GM18870 (cell line): ENCODE data around the gene HSPG2.
"Not testable (repeated sequence)": the region's sequence is repeated elsewhere in the genome, so short reads cannot be mapped to it uniquely, and the experiment has no call there.

ENCODE experiments used
- ATAC-seq: cut with Tn5 transposase; IDR thresholded peaks from one replicate; pipeline ENCODE4 v1.9.1; 2021; ENCODE audit warnings: moderate library complexity; ENCODE audit not compliant: unreplicated experiment

Gene HSPG2

DNA sequence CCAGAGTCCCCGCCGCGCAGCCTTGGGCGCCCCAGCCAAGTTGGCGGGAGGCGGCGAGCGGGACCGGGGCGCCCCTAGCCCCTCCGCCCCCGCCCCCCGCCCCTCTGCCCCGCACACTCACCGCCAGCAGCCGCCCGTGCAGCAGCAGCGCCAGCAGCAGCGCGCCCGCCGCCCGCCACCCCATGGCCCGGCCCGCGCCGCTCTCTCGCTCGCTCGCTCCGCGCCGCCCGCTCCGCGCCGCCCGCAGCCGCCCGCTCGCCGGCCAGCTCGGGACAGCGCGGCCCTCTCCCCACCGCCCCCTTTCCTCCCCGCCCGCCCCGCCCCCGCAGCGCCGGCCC, at the start of gene HSPG2:
Gene HSPG2, minus strand, starts transcription at position 277 of the 338 bp plus-strand sequence. Its CDS starts 93 bp downstream, at position 184.
- ATAC-seq: no peak

- ATAC-seq: not testable (repeated sequence)
Measured at GRCh38 chr1:21986386-21986785, 49.3 kb upstream of the HSPG2 start.

- not testable (repeated sequence) for ATAC-seq
Measured at GRCh38 chr1:21985893-21986292, 48.8 kb upstream of the HSPG2 start.

DNA sequence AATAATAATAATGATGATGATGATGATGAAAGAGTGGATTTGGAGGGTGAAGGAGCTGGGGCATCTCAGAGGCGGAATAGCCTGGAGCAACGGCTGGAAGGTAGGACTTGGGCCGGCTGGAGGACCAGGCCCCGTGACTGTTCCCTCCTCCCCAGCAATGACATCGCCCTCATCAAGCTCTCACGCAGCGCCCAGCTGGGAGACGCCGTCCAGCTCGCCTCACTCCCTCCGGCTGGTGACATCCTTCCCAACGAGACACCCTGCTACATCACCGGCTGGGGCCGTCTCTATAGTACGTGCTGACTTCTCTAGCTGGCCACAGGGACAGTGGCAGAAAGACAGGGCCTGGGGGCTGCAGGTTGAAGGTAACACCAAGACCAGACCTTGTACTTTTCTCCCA, 46.4 kb upstream of the HSPG2 start:
- ATAC-seq: not testable (repeated sequence)

GRCh38 chr1:21982122-21982521, 45.0 kb upstream of the HSPG2 start:
- not testable (repeated sequence) for ATAC-seq

DNA sequence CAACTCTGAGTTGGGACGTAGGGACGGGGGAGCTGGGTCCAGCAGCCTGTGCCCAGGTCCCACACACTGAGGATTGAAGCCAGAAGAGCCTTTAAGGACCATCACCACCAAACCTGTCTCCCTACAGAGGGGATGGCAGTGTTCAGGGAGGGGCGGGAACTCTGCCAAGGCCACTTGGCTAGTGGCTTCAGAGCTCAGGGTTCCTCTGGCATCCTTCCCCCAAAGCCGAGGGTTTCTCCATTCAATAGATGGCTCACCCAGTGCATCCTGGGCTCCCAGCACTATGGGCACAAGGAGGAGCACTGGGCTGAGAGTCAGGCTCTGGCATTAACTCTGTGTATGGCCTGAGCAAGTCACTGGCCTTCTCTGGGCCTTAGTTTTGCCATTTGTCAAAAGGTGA, 44.1 kb upstream of the HSPG2 start:
- not testable (repeated sequence) for ATAC-seq

- ATAC-seq: not testable (repeated sequence)
Measured at GRCh38 chr1:21980515-21981220, 43.6 kb upstream of the HSPG2 start.

DNA sequence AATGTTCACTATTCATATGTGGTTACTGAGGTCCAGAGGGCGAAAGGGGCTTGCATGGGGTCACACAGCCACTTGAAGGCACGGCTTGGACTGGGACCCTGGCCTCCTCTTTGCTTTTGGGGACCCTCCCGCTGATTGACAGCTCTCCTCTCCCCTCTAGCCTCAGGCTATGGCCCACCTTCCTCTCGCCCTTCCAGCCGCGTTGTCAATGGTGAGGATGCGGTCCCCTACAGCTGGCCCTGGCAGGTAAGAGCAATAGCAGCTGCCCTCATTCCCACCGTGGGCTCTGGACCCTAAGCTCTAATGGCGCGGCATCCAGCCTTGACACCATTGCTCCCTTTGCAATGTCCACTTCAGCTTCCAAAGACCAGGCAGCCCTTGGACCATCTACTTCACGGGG, 41.1 kb upstream of the HSPG2 start:
- ATAC-seq: not testable (repeated sequence)

DNA sequence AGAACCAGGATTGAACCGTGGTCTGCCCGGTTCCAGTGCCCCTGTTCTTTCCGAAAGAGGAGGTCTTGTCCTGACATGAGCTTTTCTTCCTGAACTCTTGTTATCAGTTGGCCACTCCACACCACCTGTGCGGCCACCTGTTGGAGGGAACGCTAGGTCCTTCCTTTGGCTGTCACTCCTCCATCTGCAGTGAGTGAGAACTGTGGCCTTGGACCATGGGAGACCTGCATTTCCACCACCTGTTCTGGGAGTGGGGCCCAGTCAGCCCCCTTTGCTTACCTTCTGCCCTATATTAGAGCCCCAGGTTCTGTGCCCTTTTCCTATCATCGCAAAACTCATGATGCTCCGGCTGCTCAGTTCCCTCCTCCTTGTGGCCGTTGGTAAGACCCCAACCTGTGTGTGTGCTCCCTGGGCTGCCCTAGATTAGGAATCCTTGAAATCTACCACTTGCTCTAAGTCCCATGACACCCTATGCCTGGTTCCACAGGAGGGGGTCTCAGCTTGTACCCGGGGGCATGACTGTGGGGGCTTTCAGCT, 39.7 kb upstream of the HSPG2 start, which contains the start of gene CELA3B:
Gene CELA3B, plus strand, starts transcription at position 320 of the 537 bp plus-strand sequence. Its CDS starts 18 bp downstream, at position 338.
- ATAC-seq: not testable (repeated sequence)

DNA sequence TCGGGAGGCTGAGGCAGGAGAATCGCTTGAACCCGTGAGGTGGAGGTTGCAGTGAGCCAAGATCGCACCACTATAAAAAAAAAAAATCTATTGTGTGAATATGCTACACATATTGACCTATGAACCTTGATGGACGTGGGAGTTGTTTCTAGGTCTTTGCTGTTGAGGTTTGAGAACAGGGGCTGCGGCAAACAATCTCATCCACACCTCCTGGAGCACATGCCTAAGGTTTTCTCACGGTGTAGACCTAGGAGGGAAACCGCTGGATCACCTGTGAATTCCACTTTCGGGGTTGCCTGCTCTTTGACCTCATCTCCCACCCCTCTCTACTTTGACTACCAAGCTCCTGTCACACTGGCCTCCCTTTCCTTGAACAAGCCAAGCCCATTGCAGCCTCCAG, 38.2 kb upstream of the HSPG2 start:
- not testable (repeated sequence) for ATAC-seq

DNA sequence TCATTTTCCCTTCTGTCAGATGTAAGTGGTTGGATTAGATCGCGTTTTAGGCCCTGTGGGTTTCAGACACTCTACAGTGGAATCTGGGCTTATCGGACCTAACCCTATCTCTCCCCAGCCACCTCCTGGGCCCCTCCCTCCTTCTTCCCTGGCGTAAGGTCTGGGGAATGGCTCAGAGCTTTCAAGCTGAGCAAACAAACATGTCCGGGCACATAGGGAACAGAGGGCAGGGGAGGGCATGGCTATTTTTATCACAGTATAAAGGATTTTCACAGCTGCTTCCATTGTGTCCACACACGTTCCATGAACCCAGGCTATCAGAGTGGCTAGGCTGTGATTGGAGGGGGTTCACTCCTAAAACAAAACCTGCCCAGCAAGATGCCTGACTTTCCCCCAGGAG, 37.6 kb upstream of the HSPG2 start:
- not testable (repeated sequence) for ATAC-seq

- not testable (repeated sequence) for ATAC-seq
Measured at GRCh38 chr1:21973948-21974347, 36.8 kb upstream of the HSPG2 start.

DNA sequence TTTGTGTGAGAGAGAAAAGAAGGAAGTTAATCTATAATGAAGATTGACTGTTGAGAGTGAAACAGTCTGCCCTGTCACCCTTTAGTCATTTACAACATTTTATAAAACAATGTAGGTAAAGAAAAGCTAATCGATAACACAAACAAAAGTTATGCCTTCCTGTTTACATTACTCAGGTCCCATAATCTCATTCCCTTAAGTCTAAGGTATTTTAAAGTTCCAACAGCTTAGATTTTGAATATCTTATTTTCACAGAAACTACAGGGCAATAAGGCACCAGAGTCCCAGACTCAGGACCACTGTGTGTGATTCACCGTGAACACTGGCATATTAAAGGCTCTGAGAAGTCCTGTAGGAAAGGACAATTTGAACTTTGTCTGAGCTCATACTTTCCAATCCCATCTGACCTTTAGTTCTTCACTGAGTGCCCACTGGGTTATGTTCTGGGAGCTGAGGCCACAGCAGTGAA, 35.9 kb upstream of the HSPG2 start:
- not testable (repeated sequence) for ATAC-seq

DNA sequence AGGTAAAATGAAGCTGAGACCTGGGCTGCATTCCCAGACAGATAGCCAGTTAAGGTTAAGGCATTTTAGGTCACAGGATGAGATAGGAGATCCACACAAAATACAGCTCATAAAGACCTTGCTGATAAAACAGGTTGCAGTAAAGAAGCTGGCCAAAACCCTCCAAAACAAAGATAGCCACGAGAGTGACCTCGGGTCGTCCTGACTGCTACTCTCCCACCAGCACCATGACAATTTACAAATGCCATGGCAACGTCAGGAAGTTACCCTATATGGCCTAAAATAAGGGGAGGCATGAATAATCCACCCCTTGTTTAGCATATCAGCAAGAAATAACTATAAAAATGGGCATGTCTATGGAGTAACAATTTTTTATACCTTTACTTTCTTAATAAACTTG, 33.4 kb upstream of the HSPG2 start:
- ATAC-seq: not testable (repeated sequence)

- not testable (repeated sequence) for ATAC-seq
Measured at GRCh38 chr1:21969066-21969465, 32.0 kb upstream of the HSPG2 start.

DNA sequence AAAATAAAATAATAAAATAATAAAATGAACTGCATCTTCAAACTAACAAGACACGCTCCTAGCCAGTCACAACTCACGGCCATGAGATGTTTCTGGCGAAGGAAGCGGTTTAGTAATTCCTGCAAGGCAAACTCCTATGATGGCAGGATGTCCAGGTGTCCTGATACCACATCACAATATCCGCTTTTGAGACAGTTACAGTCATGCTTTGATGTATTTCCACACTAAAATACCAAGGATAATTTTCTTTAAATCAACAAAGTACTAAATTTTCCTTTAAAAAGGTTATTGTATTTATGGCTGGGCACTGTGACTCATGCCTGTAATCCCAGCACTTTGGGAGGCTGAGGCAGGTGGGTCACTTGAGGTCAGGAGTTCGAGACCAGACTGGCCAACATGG, 30.1 kb upstream of the HSPG2 start:
- not testable (repeated sequence) for ATAC-seq

- ATAC-seq: no peak
Measured at GRCh38 chr1:21966247-21967000, 29.3 kb upstream of the HSPG2 start.

DNA sequence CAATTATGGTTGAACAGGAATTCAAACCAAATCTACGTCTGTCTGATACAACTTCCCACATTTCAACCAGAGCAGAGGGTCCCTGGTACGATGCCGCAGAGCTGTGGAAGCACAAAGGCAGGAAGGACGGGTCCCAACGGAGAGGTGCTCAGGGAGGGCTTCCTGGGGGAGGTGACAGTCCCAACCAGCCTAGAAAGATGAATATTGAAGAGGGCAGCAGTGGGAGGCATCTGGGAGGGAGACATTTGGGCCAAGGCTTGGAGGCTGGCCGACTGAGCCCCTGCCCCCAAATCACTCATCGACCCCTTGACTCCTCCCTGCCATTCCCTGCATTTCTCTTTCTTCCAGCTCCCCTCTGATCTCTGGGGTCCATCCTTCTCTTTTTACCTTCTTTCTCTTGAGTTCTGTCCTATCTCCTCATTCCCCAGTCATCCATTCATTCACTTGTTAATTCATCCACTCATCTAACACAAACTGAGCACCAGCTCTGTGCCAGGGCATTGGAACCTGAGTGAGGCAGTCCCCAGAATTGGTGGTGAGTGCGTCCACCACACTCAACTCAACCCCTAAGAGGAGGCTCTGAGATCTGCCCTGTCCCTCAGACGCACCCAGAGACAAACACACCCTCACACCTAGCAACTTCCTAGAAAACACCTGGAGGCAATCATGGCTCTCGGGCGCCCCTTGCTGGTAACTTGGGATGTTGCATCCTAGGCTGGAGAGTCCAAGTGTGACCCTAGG, 26.5 kb upstream of the HSPG2 start:
- no peak for ATAC-seq

DNA sequence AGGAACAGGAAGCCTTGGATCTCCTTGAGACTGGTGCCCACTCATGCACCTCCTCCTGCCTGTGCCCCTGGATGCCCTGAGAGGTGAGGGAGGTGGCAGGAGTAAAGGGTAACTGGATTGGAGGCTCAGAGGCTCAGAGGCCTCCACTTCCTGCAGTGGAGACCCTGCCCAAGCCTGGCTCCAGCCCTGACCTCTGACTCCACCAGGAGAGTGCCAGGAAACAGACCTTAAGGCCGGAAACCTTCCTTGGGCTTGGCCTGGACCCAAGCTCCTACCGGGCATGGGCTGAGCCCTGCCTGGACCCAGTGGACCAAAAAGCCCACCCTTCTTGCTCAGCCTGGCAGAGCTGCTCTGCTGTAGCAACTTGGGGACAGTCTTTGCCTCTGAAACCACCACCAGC, 24.7 kb upstream of the HSPG2 start:
- ATAC-seq: no peak

DNA sequence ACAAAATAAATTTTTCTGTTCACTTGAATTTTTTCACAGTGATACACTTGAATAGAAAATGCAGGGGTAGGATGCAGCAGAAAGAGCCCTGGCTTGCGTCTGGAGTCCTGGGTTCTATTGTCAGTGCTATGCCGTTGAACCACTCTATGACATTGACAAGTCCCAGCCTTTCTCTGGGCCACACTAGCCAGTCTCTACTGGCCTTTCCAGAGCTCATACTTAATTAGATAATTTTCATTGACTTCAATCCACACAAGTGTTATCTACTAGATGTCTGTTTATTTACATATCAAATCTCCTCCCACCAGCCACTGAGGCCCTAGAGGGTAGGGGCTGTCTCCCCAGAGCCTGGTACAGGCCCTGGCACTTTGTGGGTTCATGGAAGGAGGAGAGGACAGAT, 24.2 kb upstream of the HSPG2 start:
- no peak for ATAC-seq
